Endothelial cell of umbilical vein (primary cell): Measurements from ENCODE around the gene RNF183. TPM values are rescaled to one million over a fixed set of nuclear protein-coding genes. Genes with fewer than 3 reads are reported as not detected.

Experiments used
- BruUV-seq: library from RNA; stranded (reverse); fragments of 400-500 nt; replicated peaks from 2 replicates; lab custom pipeline; 2021; lab: Mats Ljungman, UMichigan
- CTCF ChIA-PET: fragments of 300-600, 350-600 bp; sonication (Branson Sonifier 250); formaldehyde crosslinking; loops from one replicate; lab custom pipeline; 2021; ENCODE audit warnings: antibody characterized with exemption, inconsistent platforms; lab: Charles Lee
- POLR2A ChIA-PET: fragments of 300-600, 350-600 bp; sonication (Branson Sonifier 250); formaldehyde crosslinking; loops from one replicate; lab custom pipeline; 2021; ENCODE audit warnings: antibody characterized with exemption, inconsistent platforms; lab: Charles Lee
- DNase-seq: peaks from one replicate; pipeline ENCODE4 v3.0.0-alpha.2; 2011; ENCODE audit warnings: low read depth, low spot score
- FAIRE-seq: peaks from 2 replicates; lab custom pipeline; 2011; peaks lifted over from hg19 to GRCh38; lab: Jason Lieb, UNC
- H2AFZ ChIP-seq: 2 replicates; pipeline ENCODE4 v1.6.0; 2012; ENCODE audit warnings: low read depth, low read length, control low read depth, inconsistent platforms
- H3K27ac ChIP-seq: 2 replicates; pipeline ENCODE4 v1.5.1; 2011; ENCODE audit warnings: low read depth, mild to moderate bottlenecking, control low read depth, low read length, moderate library complexity; ENCODE audit not compliant: insufficient read depth
- H3K27me3 ChIP-seq, 2 experiments: 2 replicates each; pipeline versions ENCODE4 v1.6.0 to v1.6.1; 2011; ENCODE audit warnings: low read length in 2 of 2, mixed read lengths in 1 of 2; ENCODE audit not compliant: control insufficient read depth in 2 of 2, insufficient read depth in 2 of 2
- H3K36me3 ChIP-seq, 2 experiments: 2 replicates in 1 of 2; 3 replicates in 1 of 2; pipeline ENCODE4 v1.5.1; 2011; ENCODE audit warnings: low read length in 2 of 2, mild to moderate bottlenecking in 1 of 2, moderate library complexity in 1 of 2; ENCODE audit not compliant: control insufficient read depth in 2 of 2, insufficient read depth in 2 of 2; ENCODE audit errors: extremely low read depth in 1 of 2
- H3K4me1 ChIP-seq: 3 replicates; pipeline ENCODE4 v1.5.1; 2011; ENCODE audit warnings: mild to moderate bottlenecking, low read length; ENCODE audit not compliant: control insufficient read depth, insufficient read depth; ENCODE audit errors: extremely low read depth
- H3K4me2 ChIP-seq: 2 replicates; pipeline ENCODE4 v1.6.1; 2011; ENCODE audit warnings: low read length, control low read depth, mixed read lengths; ENCODE audit not compliant: insufficient read depth
- H3K4me3 ChIP-seq, 3 experiments: fragments of 200-600 bp in 1 of 3; sonication (generic), shearing (Covaris generic) in 1 of 3; replicated peaks in 1 of 3; 2 replicates each; pipeline ENCODE4 v1.5.1; 2011 to 2016; ENCODE audit warnings: control low read depth in 3 of 3, low read length in 3 of 3, mild to moderate bottlenecking in 2 of 3, inconsistent platforms in 1 of 3, low read depth in 1 of 3, moderate library complexity in 1 of 3; ENCODE audit not compliant: insufficient read depth in 1 of 3
- H3K79me2 ChIP-seq: 2 replicates; pipeline ENCODE4 v1.6.0; 2012; ENCODE audit warnings: low read length, inconsistent platforms; ENCODE audit not compliant: control insufficient read depth, insufficient read depth
- H3K9ac ChIP-seq: replicated peaks from 2 replicates; pipeline ENCODE3; 2011; ENCODE audit warnings: low read length, control low read depth; ENCODE audit not compliant: insufficient read depth; ENCODE audit errors: extremely low read depth
- H3K9me1 ChIP-seq: replicated peaks from 3 replicates; pipeline ENCODE4 v1.6.0; 2011; ENCODE audit warnings: mild to moderate bottlenecking, low read length; ENCODE audit not compliant: control insufficient read depth, insufficient read depth; ENCODE audit errors: extremely low read depth
- H3K9me3 ChIP-seq: replicated peaks from 2 replicates; pipeline ENCODE4 v1.5.1; 2012; ENCODE audit warnings: low read length, inconsistent platforms; ENCODE audit not compliant: control insufficient read depth, insufficient read depth
- H4K20me1 ChIP-seq: replicated peaks from 2 replicates; pipeline ENCODE3; 2011; ENCODE audit warnings: mild to moderate bottlenecking, low read length; ENCODE audit not compliant: control insufficient read depth, insufficient read depth; ENCODE audit errors: extremely low read depth
- EZH2 ChIP-seq: IDR thresholded peaks from 2 replicates; pipeline ENCODE4 v1.6.1; 2012; ENCODE audit warnings: borderline replicate concordance, low read depth, mild to moderate bottlenecking, moderate library complexity, low read length, inconsistent platforms; ENCODE audit not compliant: severe bottlenecking
- FOS ChIP-seq: IDR thresholded peaks from 2 replicates; pipeline ENCODE4 v1.6.1; 2011; ENCODE audit warnings: mild to moderate bottlenecking, low read length, moderate library complexity, borderline replicate concordance; ENCODE audit not compliant: insufficient read depth
- GATA2 ChIP-seq: IDR thresholded peaks from 2 replicates; pipeline ENCODE4 v1.7.0; 2011; ENCODE audit warnings: low read depth, mild to moderate bottlenecking, moderate library complexity, mixed read lengths, low read length; ENCODE audit not compliant: insufficient read length, insufficient read depth
- JUN ChIP-seq: IDR thresholded peaks from 2 replicates; pipeline ENCODE4 v1.6.1; 2011; ENCODE audit warnings: borderline replicate concordance, low read depth; ENCODE audit not compliant: insufficient read length, insufficient read depth
- MYC ChIP-seq: IDR thresholded peaks from one replicate; pipeline ENCODE4 v1.6.1; 2011; ENCODE audit warnings: mild to moderate bottlenecking, low read depth, low read length
- POLR2A ChIP-seq: IDR thresholded peaks from 2 replicates; pipeline ENCODE4 v1.6.1; 2012; ENCODE audit warnings: low read depth, mild to moderate bottlenecking, control low read depth, low read length
- POLR2AphosphoS5 ChIP-seq: IDR thresholded peaks from 2 replicates; pipeline ENCODE4 v1.6.1; 2012; ENCODE audit warnings: low read depth, mild to moderate bottlenecking, control low read depth, low read length, moderate library complexity; ENCODE audit not compliant: insufficient read depth
- dilution Hi-C: fragments of 300-500 bp; cut with MboI; formaldehyde crosslinking; loops from one replicate; pipeline ENCODE4 v1.15.0; 2019; ENCODE audit warnings: low sequenced_read_pairs; ENCODE audit not compliant: extremely low pct_ligation_motif_present
- intact Hi-C: fragments of 100-400 bp; cut with micrococcal nuclease; formaldehyde crosslinking; loops from one replicate; pipeline ENCODE4 v1.10.0; 2022
- polyA plus RNA-seq, 4 experiments: library from polyadenylated mRNA; depleted of rRNA in 3 of 4; stranded (reverse) in 3 of 4; unstranded in 1 of 4; fragments of >200 nt; gene quantifications; 2 replicates each; pipeline versions ENCODE4 v1.2.1 to v1.2.3, GENCODE V29; 2011 to 2012; ENCODE audit warnings: missing spikeins in 1 of 4
- total RNA-seq: library from RNA; stranded (reverse); gene quantifications from 2 replicates; pipeline ENCODE4 v1.2.3, GENCODE V29; 2021
- TF ChIP-seq, protein P1 (sequence below), 2 donors: IDR thresholded peaks; 1 replicate in 1 of 2; 2 replicates in 1 of 2; pipeline ENCODE4 v1.5.1; 2011; ENCODE audit warnings: low read length in 2 of 2, mild to moderate bottlenecking in 2 of 2, moderate library complexity in 2 of 2, control low read depth in 1 of 2, inconsistent platforms in 1 of 2, low read depth in 1 of 2; ENCODE audit not compliant: insufficient read depth in 1 of 2; ENCODE audit errors: extremely low read depth in 1 of 2
- TF ChIP-seq, protein P2 (sequence below): IDR thresholded peaks from 2 replicates; pipeline ENCODE4 v1.6.1; 2011; ENCODE audit not compliant: insufficient read depth, insufficient read length

The RNF183 gene
- total and polyA plus RNA-seq, 2 donors (not counting 3 experiments of a cell fraction or from before 2014, with no cell fraction given) = not detected

DNA sequence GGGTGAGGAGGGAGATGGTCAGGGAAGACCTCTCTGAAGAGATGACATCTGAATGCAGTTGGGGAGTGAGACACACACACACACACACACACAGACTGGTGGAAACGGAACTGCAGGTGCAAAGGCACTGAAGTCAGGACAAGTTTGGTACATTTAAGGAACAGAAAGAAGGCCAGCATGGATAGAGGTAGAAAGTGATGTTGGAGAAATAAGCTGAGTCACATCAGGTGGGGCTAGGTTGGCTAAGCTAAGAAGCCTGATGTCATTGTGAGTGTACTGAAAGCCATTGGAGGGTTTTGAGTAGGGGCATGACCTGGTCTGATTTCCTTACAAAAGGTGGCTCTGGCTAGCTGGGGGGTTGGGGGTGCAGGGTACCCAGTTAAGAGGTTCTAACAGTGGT is 49.2 kb upstream of the RNF183 start:
- TF ChIP-seq POLR2AphosphoS5 (no peak), EZH2 (no peak), GATA2 (no peak), JUN (no peak), POLR2A (no peak), MYC (no peak), FOS (no peak)
- TF ChIP-seq, protein P1, sequence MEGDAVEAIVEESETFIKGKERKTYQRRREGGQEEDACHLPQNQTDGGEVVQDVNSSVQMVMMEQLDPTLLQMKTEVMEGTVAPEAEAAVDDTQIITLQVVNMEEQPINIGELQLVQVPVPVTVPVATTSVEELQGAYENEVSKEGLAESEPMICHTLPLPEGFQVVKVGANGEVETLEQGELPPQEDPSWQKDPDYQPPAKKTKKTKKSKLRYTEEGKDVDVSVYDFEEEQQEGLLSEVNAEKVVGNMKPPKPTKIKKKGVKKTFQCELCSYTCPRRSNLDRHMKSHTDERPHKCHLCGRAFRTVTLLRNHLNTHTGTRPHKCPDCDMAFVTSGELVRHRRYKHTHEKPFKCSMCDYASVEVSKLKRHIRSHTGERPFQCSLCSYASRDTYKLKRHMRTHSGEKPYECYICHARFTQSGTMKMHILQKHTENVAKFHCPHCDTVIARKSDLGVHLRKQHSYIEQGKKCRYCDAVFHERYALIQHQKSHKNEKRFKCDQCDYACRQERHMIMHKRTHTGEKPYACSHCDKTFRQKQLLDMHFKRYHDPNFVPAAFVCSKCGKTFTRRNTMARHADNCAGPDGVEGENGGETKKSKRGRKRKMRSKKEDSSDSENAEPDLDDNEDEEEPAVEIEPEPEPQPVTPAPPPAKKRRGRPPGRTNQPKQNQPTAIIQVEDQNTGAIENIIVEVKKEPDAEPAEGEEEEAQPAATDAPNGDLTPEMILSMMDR (IDR thresholded peaks at IDR 0.05; ENCODE audit: extremely low read depth in 1 of 2, insufficient read depth in 1 of 2, low read depth in 1 of 2, low read length in 2 of 2) = no peak
- TF ChIP-seq, protein P2, sequence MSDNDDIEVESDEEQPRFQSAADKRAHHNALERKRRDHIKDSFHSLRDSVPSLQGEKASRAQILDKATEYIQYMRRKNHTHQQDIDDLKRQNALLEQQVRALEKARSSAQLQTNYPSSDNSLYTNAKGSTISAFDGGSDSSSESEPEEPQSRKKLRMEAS = no peak
- dilution Hi-C loops = no loop called here
- Histone ChIP-seq H3K79me2 (no peaks in the 10 kb centered on the region), H3K9ac (no peak overlapping the region), H3K9me1 (no peaks in the 10 kb centered on the region), H3K4me2 (no peak overlapping the region), H3K27me3 (peaks cover 41 to 51% of the 10 kb centered on the region in 2 experiments), H3K27ac (no peak overlapping the region), H4K20me1 (no peaks in the 10 kb centered on the region), H3K4me1 (peaks cover 3% of the 10 kb centered on the region), H3K9me3 (no peaks in the 10 kb centered on the region), H3K36me3 (no peaks in the 10 kb centered on the region), H3K4me3 (no peak overlapping the region), H2AFZ (no peak overlapping the region)
- BruUV-seq = no TSS peak
- intact Hi-C loops = no loop called here
- no peak for FAIRE-seq
- ChIA-PET CTCF (no interaction called here), POLR2A (no interaction called here)
- DNase-seq = no peak
